AG08396 (cell line): ENCODE results near the gene COL4A2.

ENCODE experiments used
- DNase-seq: peaks from one replicate; pipeline ENCODE4 v3.0.0; 2012; ENCODE audit warnings: low spot score, mixed read lengths

Gene COL4A2

DNA sequence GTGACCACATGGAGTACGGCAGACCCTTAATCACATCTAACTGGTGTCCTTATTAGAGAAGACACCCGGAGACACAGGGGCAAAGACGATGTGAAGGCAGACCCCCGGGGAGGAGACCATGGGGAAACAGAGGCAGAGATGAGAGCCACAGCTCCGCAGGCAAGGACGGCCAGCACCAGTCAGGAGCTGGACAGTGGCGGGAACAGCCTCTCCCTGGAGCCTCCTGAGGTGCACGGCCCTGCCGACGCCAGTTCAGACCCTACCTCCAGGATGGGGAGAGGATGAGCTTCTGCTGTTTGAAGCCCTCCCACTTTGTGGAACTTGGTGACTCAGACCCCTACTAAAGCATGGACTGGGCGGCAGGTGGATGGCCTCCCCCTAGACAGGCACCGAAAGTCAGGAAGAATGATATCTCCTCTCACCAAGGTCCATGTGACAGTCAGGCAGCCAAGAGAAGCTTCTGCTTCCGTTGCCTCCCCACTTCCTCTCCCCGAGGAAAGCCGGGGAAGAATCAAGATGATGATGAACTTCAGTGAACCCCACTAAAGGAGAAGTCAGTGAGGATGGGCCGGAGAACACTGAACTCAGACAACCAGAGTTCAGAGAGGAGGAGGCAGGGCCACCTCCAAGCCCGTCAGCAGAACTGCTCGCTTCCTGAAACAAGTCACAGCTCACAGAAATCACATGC is 229.1 kb downstream of the COL4A2 start:
- no peak for DNase-seq

DNA sequence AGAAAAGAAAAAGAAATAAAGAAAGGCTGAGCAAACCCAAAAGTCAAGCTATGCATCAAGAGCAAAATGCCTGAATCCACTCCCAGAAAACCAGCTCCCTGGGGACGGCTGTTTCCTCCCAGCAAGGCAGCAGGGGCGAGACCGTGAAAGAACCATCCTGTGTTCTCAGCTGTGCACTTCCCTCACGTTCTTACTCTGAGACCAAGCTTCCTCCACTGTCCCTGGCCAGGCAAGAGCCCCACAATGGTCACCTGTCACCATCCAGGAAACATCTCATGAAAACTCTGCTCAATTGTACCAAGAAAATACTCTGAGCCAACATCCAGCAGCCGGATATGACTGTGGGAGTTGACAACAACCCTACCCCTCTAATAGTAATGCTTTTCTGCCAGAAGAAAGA is 231.5 kb downstream of the COL4A2 start:
- DNase-seq, result no peak

DNA sequence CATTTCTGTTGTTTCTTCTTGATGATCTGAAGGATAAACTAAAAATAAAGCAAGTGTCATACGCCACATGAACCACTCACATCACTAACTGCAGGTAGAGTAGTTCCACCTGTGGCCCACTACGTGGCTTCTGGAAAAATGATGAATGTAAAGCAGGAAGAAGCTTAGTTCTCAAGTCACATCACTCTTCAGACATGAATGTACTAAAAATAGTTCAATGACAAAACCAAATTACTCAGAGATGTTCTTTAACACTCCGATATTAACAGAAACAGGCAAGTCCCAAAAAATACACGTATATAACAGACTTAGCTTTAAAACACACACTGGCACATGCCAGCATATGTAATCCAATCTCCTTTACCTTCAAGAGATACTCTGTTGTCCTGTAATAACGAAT is 232.8 kb downstream of the COL4A2 start:
- DNase-seq, result no peak

DNA sequence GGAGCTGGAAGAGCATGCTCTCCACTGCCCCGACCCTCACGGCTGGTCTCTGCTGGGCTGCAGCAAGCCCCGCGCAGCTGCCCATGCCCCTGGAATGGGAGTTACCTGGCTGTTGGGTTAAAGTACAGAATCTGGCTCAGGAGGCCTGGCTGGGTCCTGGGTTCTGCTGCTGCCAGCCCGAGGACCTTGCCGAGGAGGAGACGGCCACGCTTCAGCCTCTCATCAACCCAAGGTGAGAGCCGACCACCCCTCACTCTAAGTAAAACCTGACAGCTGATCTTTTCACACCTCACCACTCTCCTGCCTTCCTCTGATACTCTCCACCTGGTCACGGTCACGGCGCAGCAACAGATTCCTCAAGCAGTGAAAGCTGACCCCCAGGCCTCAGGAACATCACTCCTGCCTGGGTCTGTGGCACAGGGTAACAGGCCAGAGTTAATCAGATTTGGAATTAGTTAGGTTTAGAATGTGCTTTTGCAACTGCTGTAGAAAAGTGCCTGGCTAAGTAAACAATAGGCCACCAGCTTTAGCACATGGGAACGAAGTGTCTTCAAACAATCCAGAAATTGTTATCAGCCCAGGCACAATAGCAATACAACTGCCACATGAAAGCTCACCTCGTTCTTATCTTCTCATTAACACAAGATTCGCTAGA is 233.9 kb downstream of the COL4A2 start:
- DNase-seq, result no peak

DNA sequence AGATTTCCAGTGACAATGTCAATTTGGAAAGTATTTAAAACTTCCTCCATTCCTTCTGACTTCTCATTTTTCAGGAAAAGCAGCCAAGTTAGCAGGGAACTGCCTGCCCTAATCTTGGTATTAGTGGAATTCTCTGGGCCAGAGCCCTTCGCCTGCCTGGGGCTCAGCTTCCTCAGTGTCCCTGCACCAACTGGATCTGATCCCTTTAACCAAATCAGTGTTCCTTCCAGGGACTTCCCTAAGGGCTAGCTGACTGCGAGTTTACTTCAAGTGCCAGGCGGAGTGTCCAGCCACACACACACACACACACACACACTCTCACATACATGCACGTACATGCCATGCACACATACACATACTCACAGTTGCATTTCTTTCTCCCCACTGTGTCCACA is 234.4 kb downstream of the COL4A2 start:
- DNase-seq, result no peak

DNA sequence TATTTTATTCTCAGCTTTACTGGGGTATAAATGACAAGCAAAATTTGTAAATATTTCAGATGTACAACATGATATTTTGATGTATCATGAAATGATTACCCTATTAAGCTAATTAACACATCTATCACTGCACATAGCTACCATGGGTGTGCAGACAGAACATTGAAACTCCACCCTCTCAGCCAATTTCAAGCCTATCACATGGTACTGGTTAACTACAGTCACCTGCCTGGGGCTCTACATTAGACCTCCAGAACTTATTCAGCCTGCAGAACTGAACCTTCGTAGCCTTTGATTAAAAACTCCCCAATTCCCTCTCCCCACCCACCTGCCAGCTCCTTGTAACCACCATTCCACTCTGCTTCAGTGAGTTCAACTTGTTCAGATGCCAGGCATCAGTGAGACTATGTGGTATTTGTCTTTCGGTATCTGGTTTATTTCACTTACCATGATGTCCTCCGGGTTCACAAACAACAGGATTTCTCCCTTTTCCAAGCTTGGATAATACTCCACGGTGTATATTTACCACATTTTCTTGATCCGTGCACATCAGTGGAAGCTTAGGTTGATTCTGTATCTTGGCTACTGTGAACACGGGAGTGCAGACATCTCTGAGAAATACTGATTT is 235.2 kb downstream of the COL4A2 start:
- DNase-seq, result no peak

DNA sequence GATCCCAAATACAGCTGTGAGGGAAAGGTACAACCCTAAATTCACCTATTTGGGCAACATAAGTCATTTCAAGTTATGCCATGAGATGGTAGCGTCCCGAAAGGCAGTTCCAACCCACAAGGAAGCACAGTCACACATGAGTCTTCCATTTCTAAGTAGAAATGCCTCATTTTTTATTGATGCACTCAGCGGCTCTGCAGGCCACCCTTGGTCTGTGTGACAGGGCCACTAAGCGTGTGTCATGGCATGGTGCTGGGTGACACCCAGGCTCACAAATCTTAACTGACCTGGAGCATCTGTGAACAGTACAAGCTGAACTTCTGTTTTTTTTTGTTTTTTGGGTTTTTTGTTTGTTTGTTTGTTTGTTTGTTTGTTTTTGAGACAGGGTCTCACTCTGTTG is 239.3 kb downstream of the COL4A2 start:
- DNase-seq, result no peak

DNA sequence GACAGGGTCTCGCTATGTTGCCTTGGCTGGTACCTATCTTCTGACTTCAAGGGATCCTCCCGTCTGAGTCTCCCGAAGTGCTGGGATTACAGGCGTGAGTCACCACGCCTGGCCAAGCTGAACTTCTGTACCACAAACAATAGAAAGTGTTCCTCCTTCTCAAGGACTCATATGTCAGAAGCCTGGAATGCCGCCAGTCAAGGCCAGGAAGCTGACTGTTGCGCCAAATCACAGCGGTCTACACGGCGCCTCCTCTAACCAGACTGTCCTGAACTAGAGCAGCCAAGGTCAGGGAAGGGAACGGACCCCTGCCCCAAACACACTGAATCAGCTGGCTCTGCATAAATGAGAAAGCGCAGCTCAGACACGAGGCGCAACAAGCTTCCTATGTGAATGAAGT is 239.8 kb downstream of the COL4A2 start:
- DNase-seq, result peak; percentile 45

DNA sequence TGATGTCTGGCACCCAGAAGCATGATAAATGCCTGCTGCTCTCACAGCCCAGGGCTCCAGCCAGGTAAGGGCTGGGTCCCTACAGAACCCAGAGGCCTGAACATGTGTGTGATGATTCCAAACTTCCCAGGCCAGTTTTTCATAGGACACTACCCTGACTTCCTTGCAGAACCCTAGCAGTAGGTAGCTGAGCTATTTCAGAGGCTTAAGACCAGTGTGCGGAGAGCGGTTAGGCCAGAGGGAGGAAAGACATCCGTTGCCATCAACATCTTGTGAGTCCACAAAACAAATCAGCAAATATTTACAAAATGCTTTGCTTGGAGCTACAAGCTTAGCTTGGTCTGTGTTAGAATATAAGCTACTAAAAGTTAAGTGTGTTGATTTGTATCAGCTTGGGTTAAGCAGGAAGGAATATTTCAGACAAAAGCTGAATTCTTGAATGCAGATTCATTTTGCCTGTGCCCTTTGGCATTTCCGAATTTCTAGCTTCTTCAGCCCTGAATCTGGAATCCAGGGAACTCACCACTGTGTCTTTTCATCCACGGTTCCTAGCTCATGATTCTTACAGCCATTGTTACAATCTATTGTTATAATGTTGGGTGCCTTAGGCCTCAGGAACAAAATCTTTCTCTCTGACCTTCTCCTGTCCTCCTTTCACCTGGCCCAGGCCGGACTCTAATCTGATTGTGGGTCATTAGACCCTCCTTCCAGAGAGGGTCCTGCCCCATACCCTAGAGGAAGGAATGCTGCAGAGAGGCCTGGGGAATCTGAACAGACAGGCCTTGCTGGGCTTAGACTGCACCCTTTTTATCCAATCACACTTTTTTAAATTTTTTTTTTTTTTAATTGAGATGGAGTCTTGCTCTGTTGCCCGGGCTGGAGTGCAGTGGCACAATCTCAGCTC is 242.1 kb downstream of the COL4A2 start:
- no peak for DNase-seq

DNA sequence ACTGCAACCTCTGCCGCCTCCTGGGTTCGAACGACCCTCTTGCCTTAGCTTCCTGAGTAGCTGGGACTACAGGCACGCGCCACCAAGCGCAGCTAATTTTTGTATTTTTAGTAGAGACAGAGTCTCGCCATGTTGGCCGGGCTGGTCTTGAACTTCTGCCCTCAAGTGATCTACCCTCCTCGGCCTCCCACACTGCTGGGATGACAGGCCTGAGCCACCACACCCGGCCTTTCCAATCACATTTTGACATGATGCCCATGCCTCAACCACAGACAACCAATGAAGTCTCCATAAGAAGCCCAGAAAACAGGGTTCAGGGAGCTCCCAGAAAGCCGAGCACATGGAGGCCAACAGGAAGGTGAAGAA is 242.7 kb downstream of the COL4A2 start:
- DNase-seq, result no peak

DNA sequence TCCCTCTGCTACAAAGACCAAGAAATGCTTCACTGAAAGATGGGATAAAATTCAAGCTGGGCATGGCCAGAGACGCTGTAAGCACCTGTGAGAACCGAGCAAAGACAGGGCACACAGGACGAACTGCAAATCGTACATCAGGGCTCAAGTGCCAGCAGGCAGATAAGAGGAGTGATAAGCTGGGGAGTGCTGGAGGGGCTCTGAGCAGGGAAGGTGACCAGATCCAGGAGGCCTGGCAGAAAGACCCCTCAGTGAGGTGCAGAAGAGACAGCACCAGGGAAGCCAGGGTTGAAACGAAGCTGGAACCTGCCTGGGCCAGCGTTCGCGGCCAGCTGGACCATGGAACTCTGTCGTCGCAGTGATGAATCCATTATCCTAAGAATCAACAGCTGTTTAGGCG is 244.2 kb downstream of the COL4A2 start:
- DNase-seq, result no peak

DNA sequence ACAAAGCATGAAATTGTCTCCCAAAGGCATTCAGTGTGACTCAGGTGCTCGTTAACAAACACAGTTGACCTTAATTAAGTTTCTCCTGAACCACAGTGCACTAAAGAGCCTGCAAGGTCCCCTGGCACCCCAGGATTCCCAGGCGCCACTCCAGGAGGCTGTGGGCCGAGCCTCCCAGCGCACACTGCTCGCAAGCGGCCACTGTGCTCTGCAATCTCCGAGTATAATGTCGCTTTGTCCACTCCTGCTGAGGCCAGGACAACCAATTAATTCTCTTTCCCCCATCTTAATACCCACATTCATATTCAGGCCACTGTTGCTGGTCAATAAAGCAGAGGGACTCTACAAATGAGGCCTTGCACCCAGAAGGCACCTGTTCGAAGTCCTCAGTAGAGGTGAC is 245.7 kb downstream of the COL4A2 start:
- no peak for DNase-seq

DNA sequence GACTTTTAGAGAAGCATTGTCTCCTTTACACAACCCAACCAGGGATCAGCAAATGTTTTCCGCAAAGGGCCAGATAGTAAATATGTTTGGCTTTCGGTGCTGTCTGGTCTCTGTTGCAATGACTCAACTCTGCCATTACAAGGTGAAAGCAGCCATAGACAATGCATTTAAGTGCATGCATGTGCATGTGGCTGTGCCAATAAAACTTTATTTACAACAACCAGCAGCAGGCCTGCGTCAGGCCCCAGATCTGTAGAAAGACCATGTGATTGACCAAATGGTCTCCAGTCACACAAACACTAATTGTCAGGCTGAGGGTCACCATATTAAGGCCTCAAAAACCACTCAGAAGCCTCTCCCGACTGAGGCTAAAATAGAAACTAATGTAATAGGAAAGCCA is 246.3 kb downstream of the COL4A2 start:
- DNase-seq, result no peak

DNA sequence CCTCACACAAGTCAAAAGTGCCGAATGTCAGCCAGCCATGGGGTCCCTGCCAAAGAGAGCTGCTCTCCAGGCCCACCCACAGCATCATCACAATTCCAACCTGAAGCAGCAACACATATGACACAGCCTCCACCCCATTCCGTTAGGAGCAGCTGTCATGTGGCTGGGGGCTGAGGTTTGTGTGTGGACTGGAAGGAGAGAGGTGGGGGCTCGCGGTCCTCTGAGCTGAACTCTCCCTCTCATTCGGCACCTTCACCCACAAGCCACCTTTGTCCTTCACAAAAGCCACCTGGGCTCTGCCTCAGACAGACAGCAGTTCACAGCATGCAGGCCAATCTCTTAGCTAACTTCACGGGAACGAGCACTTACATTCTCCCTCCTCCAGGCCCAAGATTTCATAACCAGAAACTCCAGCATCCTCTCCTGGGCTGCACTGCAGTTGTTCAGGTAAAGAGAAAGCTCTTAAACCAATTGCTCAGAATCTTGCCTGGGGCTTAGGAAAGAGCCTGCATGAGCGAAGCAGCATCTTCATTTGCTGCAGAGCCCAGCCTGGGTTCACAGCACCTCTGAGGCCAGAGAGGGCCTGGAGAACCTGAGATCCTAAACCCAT is 247.2 kb downstream of the COL4A2 start:
- DNase-seq, result no peak

DNA sequence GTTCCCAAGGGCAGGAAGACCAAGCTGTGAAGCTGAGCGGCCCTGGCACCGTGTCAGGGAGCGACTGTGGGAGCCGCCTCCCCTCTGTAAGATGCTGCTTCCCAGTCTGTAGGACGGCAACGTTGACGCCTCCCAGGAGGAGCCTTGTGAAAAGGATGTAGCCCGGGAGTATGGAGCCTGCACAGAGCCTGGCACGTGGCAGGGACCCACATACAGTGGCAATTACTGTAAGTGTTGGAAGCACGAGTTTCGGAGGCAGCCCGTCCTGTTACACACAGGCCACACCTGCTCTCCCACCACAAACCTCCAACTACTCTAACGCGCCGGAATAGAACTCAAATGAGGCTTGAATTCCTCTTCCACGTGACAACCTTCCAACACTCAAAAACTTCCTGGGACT is 247.9 kb downstream of the COL4A2 start:
- no peak for DNase-seq

DNA sequence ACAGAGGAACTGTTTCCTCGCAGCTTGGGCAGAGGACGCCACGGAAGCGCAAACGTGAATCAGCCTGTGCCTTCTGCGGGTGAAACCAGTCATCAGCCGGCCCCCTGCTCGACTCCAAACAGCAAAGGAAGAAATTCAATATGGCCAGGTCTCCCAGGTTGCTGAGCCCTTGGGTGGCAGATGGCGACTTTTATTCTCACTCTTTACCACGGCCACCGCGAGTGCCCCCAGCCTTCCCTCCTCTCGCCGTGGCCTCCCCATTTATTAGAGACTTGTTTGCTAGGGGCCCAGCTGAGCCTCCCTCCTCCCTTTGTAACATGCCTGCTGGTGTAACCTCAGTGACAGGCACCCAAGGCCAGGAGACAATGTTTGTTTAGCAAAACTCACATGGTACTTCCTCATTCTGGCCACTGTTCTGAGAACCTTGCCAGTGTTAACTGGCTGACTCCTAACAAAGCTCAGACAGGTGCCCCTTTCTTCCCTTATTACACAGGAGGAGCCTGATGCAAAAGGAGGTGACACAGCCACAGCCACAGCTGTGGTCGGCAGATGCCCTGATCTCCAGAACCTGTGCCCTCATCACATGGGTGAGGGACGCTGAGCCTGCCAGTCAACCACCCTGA is 248.6 kb downstream of the COL4A2 start:
- DNase-seq, result no peak

DNA sequence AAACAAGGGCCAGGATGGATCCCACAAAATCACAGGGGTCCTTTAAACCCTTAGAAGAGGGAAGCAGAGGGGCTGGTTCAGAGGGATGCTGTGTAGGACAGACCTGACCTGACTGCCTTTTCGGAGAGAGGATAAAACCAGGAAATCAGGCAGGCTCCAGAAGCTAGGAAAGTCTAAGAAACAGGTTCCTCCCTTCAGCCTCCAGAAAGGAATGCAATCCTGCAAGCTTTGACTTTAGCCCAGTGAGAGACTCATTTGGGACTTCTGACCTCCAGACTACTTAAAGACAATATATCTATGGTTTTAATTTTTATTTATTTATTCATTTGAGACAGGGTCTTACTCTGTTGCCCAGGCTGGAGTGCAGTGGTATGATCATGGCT is 249.1 kb downstream of the COL4A2 start:
- DNase-seq, result no peak

DNA sequence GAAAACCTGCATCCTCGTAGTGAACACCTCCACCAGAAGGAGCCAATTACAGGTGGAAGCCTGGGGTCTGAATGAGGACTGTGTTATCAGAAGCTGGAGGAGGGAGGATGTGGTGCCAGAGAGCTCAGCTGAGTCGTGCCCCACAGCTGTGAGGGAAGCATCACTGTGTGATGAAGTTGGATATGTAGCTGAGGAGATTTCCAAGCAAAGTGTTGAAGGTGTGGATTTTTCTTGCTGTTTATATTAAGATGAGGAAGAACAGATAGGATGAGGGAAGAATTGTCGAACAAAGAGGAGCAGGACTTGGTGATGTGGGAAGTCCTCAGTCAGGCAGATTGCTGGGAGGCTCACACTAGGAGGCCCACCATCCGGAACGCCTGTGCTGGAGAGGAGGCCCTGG is 250.0 kb downstream of the COL4A2 start:
- DNase-seq, result no peak

DNA sequence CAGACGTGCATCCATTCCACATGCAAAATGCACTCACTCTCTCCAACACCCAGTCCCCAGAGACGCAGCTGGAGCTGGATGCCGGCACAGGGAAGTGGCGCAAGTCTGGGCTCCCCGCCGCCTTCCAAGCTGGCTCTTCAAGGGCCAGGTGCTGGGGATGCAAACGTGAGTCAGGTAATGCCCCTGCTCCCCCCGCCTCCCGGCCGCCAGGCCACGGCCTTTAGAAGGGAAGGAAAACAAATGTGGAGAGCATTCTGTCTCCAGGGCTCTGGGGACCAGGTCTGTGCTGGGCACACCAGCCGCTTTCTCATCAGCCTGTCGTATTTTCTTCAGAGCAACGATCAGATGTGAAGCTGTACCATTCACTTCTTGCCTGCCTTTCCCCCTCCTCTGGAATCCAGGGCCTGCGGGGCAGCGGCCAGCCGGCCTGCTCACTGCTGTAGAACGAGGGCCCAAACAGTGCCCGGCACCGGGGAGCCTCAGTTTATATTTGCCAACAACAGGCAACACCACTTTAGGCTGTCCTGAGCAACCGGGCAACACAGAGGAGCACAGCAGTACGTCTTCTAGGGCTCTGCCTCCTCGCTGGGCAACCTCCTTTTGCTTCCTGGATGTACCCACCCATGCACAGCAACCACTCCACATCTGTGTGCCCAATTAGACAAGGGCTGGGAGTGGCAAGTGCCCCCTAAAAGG is 250.7 kb downstream of the COL4A2 start:
- no peak for DNase-seq

DNA sequence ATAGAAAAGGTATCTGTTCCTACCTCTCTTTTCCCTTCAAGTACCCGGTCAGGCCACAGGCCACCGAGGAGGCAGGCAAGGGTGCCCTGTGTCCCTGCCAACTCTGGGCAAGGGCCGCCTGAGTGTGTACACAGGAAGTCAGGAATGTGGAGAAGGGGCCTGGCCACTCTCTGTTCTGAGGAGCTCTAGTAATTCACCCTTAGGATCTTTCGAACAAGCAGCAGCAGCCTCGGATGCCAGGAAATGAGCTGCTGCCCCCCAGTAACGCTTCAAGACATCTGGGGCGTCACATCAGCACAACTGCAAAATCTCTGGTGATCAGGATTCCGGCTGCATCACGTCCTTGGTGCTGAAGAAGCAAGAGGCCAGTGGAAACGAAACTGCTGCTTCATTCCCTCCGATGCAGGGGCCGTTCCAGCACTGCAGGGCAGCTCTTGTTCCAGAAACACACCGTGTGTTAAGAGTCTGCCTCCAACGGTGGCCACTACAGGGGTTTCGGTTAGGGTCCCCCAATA is 252.4 kb downstream of the COL4A2 start:
- DNase-seq, result peak; percentile 79

DNA sequence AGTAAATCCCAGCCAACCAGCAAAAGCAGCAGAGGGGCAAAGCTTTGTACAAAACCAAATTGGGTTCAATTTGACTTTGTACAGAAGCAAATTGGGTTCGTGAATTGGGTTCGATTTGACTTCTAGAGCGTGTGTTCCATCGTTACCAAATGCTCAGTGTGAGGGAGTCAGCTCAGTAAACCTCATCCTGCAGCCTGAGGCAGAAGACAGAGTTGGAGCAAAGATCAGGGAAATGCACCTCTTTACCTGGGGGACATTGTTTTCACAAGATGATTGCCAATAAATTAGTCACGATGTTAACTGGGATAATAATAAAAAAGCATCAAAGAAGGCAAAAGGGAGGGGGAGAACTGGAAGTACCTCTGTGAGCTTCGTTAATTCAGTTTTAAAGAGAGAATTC is 252.9 kb downstream of the COL4A2 start:
- DNase-seq, result no peak
